NK-92 treated with Interleukin-12 subunit alpha and Interleukin-12 subunit beta, amount 100 ng/mL, for 24 hours (cell line): ENCODE measurements around the gene ZNF14.
"Not testable (repeated sequence)": the region's sequence is repeated elsewhere in the genome, so short reads cannot be mapped to it uniquely, and the experiment has no call there.

Experiments
- DNase-seq: peaks from one replicate; lab custom pipeline; 2025; lab: John Stamatoyannopoulos, UW

Gene ZNF14

DNA sequence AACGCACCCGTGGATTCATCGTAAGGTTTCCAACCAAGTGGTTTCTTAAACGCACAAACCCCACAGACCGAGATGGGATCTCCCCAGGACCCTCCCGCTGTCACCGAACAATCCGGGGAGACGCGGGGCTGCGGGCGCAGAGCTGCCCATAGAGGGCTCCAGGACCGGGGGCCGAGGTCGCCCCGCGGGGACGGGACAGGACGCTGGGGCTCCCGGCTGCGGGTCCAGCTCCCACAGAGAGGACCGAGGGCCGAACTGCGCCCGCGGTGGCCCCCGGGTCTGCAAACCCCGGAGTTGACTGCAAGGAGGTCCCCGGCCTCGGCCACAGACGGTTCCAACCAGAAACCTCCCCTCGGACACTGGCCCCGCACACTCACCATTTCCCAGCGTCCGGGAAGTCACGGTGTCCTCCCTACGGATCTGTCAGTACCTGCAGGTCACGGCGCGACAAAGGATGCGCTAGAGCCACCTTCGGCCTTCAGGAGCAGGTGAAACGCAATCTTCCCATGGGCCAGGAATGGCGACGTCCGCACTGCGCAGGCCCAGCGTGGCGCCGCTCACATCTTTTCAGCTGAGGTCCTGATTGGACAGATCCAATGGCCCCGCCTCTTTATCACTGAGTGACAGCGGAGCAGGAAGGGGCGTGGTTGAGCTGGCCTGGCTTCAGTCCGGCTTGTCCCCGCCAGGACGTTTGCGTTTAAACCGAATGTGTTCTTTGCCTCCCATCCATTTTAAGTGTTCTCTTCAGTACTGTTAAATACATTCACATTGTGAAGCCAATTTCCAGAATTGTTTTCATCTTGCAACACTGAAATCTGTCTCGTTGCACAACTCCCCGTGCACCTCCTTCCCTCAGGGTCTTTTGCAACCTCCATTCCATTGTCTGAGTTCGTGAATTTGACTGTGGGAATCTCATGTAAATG, at the start of gene ZNF14:
Gene ZNF14 (minus strand): TSS at position 534 of the 923 bp plus-strand sequence. CDS start 154 bp downstream, at position 380.
- peak; percentile 53 for DNase-seq

DNA sequence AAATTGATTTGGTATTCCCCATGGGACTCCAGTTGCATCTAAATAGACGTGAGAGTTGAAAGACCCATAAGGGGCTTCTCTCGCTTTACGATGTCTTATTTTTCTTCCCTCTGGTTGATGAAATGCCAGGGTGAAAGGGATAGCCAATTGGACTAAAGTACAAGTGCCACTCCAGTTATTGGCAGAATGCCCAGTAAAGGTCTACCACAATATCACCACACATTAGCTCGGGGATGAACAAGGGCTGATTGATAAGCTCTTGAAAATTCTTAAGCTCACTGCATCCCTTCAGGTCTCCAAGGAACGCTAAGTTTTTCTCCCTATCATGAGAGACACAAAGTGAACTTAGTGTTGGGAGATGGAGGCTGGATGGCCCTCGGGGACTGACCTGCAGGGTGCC, 48.9 kb upstream of the ZNF14 start:
- DNase-seq, result not testable (repeated sequence)

DNA sequence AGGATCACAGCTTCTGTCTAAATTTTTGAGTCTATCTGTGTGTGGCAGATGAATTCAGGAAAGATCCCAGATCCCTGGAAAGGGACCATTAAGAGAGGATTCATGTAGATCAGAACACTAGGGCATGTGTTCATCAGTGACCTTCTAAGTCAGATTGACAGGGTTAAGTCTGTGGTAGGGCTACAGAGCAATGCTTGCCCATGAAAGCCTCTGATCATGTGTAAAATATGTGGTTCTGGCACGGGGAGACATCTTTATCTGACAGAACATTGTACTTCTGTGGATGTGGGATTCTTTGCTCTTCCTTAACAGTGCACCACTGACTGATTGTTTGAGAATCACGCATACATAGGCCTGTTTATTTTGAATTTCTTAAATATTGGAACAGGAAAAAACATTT, 45.8 kb upstream of the ZNF14 start:
- DNase-seq, result no peak

DNA sequence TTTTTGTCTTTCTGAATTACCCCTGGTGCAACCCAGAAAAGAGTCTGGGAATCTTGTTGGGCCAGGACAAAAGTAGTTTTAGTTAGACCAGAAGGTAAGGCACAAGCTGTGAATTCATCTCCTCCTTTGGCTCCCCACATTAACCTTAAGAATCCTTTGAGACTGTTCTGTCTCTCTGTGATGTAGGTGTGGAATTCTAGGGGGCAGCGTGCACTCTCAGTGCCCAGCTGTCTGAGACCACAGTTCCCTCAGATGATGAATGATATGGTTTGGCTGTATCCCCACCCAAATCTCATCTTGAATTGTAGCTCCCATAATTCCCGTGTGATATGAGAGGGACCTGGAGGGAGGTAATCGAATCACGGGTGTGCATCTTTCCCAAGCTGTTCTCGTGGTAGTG, 44.8 kb upstream of the ZNF14 start:
- no peak for DNase-seq

DNA sequence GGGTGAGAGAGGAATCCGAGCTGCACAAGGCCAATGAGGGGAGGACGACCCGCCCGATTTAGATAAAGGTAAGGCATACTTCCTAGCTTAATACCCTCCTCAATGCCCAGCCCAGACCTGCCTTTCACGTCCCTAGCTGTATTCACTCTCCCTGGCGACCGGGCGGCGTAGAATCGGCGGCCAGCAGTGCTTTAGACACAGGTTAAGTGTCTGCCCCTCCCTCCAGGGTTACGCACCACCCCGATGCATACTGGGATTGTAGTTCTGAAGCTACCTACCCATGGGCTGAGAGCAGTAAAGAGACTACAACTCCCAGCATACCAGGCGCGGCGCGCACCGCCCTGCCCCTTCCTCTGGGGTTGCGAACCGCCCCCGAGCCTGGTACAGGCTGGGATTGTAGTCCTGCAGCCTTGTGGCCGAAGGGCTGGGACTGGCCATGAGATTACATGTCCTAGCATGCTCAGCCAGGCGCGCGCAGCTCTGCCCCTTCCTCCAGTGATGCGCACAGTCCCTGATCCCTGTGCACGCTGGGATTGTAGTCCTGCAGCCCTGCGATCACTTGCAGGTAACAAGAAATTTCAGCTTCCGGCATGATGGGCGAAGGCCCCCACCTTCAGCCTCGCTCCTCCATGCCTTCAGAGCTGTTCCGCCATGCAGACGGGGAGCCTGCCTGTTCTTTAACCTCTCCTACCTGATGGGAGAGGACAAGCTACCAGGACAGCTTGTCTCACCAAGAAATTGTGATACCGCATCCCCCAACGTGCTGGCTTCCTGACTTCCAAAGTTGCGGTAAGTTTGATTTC, 43.5 kb upstream of the ZNF14 start:
- DNase-seq, result peak; percentile 89

DNA sequence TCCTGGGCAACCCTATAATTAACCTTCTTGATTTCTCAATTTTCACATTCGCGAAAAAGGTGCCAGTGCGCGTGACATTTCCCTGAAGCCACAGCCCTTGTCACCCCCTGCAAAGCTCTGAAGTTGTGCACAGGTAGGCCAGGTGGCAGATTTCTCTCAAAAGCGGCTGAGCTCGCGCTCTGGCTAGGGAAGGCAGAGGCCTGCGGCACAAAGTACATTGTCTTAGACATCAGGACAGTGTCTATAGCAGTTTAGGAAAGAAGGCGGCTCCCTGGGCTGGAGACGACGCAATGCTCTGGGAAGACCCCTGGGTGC, 42.9 kb upstream of the ZNF14 start:
- no peak for DNase-seq

DNA sequence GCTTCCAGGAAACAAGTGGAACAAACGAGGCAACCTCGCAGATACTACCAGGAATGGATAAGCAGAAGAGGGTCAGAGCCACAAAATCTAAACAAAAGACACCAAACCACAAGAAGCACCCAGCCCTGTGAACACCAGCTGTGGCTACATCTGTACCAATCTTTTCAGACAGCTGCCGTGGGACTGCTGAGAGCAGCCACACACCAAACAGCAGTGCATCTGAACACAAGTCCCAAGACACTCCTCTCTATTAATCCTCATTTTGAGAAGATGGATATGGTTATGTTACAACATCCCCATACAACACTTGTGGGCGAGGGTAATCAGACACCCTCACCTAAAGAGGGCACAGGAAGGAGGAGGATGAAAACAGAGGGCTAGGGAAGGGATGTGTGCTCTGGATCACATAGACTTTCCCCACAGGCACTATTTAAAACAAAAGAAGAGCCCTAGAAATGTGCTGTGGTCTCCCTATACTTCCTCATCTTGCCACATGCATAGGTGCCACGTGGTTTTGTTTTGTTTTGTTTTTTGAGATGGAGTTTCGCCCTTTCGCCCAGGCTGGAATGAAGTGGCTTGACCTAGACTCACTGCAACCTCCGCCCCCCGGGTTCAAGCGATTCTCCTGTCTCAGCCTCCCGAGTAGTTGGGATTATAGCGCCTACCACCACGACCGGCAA, 41.6 kb upstream of the ZNF14 start:
- DNase-seq, result no peak

DNA sequence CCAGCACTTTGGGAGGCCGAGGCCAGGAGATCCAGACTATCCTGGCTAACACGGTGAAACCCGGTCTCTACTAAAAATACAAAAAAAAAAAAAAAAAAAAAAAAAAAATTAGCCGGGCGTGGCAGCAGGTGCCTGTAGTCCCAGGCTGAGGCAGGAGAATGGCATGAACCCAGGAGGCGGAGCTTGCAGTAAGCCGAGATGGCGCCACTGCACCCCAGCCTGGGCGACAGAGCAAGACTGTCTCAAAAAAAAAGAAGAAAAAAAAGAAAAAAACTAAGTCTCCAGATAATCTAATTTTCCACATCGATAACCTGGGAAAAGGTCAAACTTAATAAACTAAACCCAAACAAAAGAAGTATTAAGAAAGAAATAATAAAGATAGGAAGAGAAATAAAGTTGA, 39.1 kb upstream of the ZNF14 start:
- not testable (repeated sequence) for DNase-seq

DNA sequence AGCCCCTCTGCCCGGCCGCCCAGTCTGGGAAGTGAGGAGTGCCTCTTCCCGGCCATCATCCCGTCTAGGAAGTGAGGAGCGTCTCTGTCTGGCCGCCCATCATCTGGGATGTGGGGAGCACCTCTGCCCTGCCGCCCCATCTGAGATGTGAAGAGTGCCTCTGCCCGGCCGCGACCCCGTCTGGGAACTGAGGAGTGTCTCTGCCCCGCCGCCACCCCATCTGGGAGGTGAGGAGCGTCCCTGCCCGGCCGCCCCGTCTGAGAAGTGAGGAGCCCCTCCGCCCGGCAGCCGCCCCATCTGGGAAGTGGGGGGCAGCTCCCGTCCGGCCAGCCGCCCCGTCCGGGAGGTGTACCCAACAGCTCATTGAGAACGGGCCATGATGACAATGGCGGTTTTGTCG, 37.1 kb upstream of the ZNF14 start:
- not testable (repeated sequence) for DNase-seq

DNA sequence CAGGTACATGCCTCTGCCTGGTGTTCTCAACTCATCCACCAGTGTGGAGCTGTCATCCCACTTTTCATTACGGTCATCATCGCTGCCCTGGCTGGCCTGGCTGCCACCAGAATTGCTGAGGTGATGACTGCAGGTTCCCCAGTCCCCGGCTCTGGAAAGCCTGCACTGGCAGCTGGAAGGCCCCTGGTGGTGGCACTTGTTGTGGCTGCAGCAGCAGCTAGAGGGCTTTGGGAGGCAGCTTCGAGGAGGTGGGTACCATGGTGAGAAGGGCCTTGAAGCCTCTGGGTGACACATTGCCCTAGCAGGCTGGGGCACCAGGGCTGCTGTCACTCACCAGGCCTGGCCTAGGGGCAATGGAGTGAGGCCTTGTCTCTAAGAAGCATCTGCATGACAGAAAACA, 25.3 kb upstream of the ZNF14 start:
- no peak for DNase-seq

DNA sequence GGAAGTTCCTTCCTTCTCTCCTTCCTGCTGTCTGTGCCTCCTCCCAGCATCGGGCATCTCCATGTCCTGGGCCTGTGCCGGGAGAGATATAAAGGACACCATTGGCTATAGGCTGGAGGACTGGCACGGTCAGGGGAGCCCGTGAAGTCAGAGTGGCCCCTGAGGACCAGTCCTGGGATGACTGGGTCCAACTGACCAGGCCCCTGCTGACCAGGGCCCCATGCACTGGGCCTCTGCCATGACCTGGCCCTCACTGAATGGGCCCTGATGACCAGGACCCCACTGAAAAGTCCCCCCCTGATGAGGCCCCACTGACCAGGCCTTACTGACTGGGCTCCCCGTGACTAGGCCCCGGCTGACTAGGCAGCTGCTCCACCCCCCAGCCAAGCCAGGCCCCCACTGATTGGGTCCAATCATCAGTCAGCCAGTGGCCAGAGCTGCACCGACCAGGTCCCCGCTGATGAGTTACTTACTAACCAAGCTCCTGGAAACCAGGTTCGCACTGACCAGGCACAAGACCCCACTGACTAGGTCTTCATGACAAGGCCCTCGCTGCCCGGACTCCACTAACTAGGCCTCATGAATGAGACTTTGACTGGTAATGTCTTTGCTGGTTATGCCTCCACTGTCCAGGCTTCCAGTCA, 20.0 kb upstream of the ZNF14 start:
- no peak for DNase-seq

DNA sequence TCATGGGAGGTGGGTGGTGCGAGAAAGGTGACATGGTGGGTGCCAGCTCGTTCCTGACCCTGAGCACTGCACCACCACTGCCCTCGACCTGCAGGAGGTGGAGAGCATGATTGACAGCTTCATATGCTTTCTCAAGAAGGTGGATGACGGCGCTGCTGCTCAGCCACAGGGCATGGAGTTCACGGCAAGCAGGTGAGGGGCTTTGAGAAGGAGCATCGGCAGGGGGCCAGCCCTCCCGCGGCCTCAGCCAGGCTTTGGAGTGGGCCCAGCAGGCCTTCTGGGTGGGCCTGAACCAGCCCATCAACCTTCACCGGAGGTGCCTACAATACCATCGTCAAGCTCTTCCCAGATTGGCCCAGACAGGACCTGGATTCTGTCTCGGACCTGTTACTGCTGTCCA, 18.9 kb upstream of the ZNF14 start:
- DNase-seq, result no peak

DNA sequence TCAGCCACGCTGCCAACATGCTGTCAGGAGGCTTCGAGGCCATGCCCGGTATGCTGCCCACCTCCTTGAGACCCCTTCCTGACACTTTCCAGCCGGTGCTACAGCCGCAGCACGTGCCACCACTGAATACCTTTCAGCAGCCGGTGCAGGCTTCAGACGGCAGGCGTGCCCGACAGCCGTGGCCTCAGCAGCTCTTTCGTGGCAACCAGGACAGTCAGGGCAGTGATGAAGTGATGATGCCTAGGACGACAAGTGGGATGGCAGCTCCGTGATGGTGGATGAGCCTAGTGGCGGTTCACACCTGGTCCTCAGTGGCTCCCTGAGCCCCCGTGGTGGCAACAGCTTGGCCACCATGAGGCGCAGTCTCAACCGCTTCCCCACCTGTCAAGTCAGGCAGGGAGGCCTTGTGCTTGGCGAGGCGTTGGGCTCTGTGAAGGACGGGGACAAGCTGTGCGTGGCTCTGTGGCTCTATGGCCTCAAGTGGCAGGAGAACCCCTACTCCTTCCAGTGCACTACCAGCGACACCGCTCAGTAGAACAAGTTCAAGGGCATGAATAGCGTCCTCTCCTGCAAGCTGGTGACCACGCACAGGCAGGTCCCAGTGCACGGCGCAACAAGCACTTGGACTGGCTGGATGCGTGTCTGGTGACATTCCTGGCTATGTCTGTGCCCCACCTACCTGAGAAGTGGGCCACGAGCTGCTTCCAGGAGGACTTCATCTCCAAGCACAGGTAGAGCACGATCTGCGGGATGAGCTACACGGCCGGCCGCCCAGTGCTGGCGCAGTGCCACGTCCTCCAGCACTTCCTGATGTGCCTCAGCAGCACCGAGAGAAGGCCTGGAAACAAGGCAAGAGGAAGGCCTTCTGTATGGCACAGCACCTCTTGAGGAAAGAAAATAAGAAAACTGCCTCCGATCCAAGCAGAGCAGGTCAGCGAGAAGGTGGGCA, 18.2 kb upstream of the ZNF14 start:
- DNase-seq, result no peak

DNA sequence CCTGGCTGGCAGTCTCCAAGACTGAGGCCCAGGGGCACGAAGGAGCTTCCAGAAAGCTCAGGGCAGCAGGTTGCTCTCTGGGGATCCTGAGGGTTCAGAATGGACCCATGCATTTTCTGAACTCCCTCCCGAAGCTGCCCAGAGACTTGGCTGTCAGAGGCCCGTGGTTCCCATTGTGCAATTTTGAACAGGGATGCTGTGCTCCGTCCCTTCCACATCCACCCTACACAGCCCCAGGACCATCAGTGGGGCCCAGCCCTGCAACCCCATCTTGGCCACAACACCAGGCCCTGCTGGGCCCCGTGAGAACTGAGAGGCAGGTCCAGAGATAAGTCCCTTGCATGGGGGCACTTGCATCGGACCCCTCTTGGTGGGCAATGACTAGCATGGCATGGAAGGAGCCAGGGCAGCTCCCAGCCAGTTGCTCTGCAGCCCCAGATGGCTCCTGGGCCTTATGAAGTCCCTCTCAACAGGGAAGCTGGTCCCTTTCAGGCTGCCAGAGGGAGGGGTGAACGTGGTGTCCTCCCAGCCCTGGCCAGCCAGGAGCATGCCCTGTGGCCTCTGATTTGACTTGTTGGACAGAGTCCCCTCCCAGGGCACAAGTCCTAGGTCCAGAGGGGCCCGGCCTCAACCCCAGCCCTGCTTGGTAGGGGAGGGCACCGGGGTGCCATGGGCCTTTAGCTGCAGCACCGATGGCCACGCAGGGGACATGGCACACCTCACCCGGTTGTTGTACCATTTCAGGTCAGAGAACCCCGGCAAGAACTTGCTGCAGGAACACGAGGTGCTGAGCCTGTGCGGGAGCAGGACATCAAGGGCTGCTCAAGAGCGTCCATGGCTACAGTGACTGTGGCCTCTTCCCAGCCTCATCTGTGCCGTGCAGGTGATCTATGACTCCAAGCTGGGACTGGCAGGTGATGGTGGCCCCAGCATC, 17.3 kb upstream of the ZNF14 start:
- no peak for DNase-seq

DNA sequence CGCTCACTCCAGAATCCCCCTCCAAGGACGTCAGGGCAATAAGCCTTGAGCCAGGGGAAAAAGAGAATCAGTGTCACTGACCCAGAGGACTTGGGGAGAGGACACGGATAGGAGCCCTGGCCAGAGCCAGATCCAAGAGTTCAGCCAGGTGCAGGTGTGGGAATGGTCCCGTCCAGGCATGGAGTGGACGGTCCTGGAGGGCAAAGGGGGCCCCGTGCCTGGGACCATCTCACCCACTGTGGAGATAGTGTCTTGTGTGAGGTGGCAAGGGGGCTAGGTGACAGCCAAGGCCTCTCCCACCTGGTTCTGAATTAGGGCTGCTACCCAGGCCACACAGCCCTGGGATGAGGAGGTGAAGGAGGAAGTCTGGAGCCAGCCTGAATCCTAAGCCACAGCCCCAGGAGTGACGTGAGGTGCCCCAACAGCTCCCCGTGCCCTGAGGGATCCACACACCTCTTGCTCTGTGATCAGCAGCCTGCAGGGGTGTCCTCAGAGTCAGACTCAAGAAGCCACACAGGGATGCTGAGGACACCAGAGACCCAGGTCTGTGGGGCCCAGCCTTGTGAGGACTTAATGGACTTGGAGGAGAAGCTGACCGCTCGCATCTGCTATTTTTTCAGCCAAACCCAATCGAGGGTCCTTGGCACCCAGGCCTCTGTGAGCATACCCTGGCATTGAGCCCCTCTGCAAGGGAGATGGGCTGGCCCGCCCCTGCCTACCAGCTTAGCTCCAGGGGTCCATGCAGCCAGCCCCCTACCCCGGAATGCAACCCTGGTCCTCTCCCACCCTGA, 16.4 kb upstream of the ZNF14 start:
- no peak for DNase-seq

DNA sequence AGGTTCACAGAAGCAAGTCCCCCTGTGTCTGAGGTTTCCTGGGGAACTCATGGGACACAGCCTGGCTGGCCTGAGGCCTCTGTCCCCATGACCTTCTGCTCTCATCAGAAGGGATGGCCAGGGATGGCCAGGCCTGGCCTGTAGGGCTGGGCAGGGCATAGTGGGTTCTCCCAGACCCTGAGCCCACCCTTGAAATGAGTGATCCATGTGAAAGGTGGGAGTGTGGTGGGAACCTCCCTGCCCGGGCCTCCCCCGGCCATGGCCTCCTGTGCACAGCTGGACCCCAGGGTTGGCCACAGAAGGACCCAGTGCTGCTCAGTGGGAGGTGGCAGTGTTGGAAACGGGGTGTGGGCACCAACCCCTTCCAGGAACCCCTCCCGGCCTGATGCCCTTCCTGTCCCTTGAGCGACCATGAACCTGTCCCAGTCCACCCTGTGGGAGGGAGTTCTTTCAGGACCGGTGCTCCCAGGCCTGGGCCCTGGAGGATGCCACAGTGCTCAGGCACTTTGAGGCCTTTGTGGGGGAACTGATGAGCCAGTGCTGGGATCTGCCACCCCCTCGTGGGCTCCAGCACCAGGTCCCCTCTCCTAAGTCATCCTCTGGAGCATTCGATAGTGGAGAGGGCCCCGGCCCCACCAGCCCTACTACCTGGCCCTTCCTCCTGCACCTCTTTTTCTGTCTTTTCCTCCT, 15.5 kb upstream of the ZNF14 start:
- no peak for DNase-seq

DNA sequence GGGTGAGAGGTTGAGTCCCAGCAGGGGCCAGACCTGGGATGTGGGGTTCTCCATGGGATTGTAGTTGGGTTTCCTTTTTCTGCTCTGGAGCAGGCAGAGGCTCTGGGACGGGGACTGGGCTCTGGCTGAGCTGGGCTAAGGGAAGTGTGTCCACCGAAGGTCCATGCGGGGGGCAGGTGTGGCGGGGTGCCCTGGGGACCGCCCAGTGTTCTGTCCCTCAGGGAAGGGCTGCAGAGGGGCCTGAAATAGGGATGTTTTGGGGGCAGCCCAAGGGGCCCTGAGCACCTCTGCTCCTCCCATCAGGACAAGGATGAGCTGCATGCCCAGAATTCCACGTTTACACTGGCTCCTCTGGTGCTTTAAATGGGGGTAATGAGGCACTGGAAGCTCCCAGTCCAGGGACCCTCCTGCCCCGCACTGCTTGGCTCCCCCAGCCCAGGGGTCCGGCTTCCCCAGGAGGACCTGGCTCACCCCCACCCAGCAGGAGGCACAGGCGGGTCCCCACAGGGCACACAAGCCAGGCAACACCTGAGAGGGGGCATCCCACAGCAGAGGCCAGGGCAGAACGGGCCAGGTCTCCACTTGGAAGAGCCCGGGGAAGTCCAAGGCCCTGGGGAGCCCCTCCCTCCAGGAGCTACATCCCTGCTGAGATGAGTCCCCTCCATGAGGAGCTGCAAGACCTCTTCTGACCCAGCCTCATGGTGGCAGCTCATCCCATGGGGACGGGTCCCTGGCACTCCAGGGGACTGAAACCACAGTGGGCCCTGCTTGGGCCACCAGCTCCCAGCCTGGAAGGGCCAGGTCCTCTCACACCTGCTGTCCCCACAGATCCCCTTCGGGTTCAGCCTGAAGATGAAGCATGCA, 14.7 kb upstream of the ZNF14 start:
- no peak for DNase-seq
